Body of pancreas (tissue), 4 donors: ENCODE data around the gene EML6. TPM values are rescaled to one million over a fixed set of nuclear protein-coding genes. Genes with fewer than 3 reads are reported as not detected.

Source experiments
- ATAC-seq: fragments of 150-250 bp; one replicate; pipeline ENCODE4 v1.9.1; 2016
- DNase-seq, 4 donors: peaks; one replicate each; pipeline ENCODE4 v3.0.0-alpha.2; 2019
- H3K27ac ChIP-seq, 4 donors: fragments of 200-600 bp; sonication (generic); 1 replicate in 3 of 4; 2 replicates in 1 of 4; pipeline versions ENCODE4 v1.5.1 to v1.6.1; 2016 to 2019; ENCODE audit warnings: mild to moderate bottlenecking in 1 of 4, mixed read lengths in 1 of 4, moderate library complexity in 1 of 4
- H3K27me3 ChIP-seq, 2 donors: fragments of 200-600 bp; sonication (generic); one replicate each; pipeline ENCODE4 v1.6.0; 2016; ENCODE audit warnings: mild to moderate bottlenecking in 1 of 2
- H3K36me3 ChIP-seq, 2 donors: fragments of 200-600 bp; sonication (generic); replicated peaks in 1 of 2; 2 replicates each; pipeline ENCODE4 v1.5.1; 2016; ENCODE audit warnings: low read depth in 2 of 2; ENCODE audit not compliant: insufficient read depth in 1 of 2
- H3K4me1 ChIP-seq: fragments of 200-600 bp; sonication (generic); one replicate; pipeline ENCODE4 v1.6.0; 2016
- H3K4me3 ChIP-seq, 2 donors: fragments of 200-600 bp; sonication (generic); 1 replicate in 1 of 2; 2 replicates in 1 of 2; pipeline ENCODE4 v1.5.1; 2016 to 2019
- H3K9me3 ChIP-seq, 3 donors: fragments of 200-600 bp; sonication (generic); 1 replicate in 2 of 3; 2 replicates in 1 of 3; pipeline ENCODE4 v1.5.1; 2016
- POLR2A ChIP-seq, 3 donors: fragments of 450-650 bp; IDR thresholded peaks; one replicate each; pipeline ENCODE4 v1.6.1; 2016; ENCODE audit warnings: antibody characterized with exemption in 3 of 3, mild to moderate bottlenecking in 2 of 3
- WGBS, 2 donors: methylation state at CpG; one replicate each; pipeline ENCODE4 v1.1.5; 2017; 5-methylcytosine and 5-hydroxymethylcytosine counted together
- intact Hi-C: fragments of 100-400 bp; cut with DNase I; formaldehyde crosslinking; loops from one replicate; pipeline ENCODE4 v1.15.1; 2023
- total RNA-seq, 2 donors: library from RNA; depleted of rRNA; stranded (reverse); fragments of >200 nt; gene quantifications; one replicate each; pipeline ENCODE4 v1.1.0, GENCODE V29; 2016
- TF ChIP-seq, protein P1 (sequence below), 7 experiments: fragments of 450-650 bp in 4 of 7; fragments of 200-600 bp in 3 of 7; sonication (generic) in 3 of 7; IDR thresholded peaks; one replicate each; pipeline ENCODE4 v1.5.1; 2016 to 2019; ENCODE audit warnings: antibody characterized with exemption in 7 of 7

The EML6 gene
- total RNA-seq, 2 donors from 2014 or later, result 2.3 to 2.6 TPM

DNA sequence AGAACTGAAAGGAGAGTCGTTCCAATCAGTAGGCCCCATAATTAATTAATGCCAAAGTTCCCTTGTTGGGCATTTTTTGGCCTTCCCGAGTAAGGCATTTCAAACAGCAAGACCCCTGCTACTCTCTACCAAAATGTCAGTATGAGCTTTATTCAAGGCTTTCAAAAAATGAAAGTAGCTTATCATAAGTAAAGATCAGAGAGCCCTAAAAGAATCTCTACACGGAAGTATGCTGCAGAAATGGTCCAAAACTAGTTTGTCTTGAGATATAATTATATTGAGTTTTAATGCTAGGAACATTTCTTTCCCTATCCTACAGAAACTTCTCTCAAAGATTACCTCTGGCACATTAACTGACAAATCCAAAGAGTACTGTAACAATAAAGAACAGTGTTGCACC is 282.8 kb downstream of the EML6 start:
- DNase-seq (no peak), ATAC-seq (no peak)
- no peak for TF ChIP-seq POLR2A (IDR thresholded peaks at IDR 0.05)
- TF ChIP-seq, protein P1, sequence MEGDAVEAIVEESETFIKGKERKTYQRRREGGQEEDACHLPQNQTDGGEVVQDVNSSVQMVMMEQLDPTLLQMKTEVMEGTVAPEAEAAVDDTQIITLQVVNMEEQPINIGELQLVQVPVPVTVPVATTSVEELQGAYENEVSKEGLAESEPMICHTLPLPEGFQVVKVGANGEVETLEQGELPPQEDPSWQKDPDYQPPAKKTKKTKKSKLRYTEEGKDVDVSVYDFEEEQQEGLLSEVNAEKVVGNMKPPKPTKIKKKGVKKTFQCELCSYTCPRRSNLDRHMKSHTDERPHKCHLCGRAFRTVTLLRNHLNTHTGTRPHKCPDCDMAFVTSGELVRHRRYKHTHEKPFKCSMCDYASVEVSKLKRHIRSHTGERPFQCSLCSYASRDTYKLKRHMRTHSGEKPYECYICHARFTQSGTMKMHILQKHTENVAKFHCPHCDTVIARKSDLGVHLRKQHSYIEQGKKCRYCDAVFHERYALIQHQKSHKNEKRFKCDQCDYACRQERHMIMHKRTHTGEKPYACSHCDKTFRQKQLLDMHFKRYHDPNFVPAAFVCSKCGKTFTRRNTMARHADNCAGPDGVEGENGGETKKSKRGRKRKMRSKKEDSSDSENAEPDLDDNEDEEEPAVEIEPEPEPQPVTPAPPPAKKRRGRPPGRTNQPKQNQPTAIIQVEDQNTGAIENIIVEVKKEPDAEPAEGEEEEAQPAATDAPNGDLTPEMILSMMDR (IDR thresholded peaks at IDR 0.05), result no peak
- H3K4me3 ChIP-seq, result no peak overlapping the region
- no peaks in the 10 kb centered on the region for H3K9me3 ChIP-seq
- peaks cover 71% of the 10 kb centered on the region for H3K4me1 ChIP-seq
- H3K27me3 ChIP-seq, result no peaks in the 10 kb centered on the region
- WGBS, 2 donors, result 26 to 27% methylated on average over 3 of the region's 3 CpGs
- no peaks in the 10 kb centered on the region for H3K36me3 ChIP-seq
- intact Hi-C loops, result no loop called here
- H3K27ac ChIP-seq, result peak overlapping the region in 3 of 4 donors; percentile 19 to 75 (median 44)

DNA sequence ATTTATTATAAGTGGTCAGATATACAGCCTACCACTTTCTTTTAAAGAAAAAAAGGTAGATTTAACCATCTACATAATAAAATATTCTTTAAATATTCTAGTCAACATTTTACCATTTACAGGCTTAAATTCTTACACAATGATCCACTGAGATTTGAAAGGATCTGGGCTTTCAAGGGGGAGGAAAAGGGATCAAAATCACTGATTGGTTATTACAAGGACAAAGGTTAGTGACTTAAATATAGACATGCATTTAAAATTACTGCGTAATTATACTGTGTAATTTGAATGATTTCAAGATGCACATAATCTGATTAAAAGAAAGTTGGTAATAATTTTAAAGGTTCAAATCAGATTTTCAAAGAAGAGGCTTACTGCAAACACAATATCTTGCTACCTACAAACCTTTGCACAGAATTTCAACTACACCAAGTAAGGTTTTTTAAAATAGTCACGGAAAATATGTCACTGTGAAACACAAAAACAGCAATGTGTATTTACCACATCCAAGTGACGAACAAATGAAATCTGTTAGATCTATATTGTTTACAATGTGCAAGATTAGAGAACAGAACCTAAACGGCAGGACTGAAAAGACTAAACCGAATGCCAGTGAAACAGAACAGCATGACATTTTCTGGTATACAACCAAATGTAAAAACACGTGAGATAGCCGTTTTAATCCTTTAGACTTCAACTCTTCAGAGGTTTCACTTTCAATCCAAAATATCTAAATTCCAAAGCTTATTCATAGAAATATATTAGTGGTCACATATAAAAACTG is 286.0 kb downstream of the EML6 start:
- H3K27me3 ChIP-seq, result no peaks in the 10 kb centered on the region
- H3K36me3 ChIP-seq, result no peaks in the 10 kb centered on the region
- peak overlapping the region in 1 of 2 donors; percentile 0 for H3K4me3 ChIP-seq
- ATAC-seq (no peak), DNase-seq (no peak)
- WGBS, 2 donors, result 2 to 4% methylated on average over 7 of the region's 7 CpGs
- peaks cover 72% of the 10 kb centered on the region for H3K4me1 ChIP-seq
- peak overlapping the region; percentile 5 to 76 (median 75) for H3K27ac ChIP-seq
- TF ChIP-seq, protein P1 (IDR thresholded peaks at IDR 0.05), result no peak
- no peak for TF ChIP-seq POLR2A (IDR thresholded peaks at IDR 0.05)
- no peaks in the 10 kb centered on the region for H3K9me3 ChIP-seq
- intact Hi-C loops, result no loop called here

DNA sequence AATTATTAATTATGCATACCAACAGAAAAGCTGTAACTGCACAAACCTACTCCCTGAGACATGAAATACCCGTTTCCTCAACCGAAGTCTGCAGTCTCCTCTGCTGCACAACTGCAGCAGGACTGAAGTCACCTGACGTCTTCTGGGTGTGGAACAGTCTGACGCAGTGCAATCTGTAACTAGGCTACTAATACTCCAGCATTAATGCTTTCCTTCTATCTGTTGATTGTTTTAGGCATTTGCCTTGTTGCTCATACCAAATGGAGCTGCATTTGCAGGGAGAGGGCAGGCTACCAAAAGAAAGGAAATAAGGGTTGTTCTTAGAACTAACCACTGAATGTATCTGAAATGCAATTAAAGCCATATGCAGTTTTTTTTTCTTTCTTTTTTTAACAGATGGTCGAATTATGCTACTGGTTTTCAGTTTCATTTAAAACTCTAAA is 286.7 kb downstream of the EML6 start:
- WGBS, 2 donors, result 0 to 1% methylated on average over 5 of the region's 5 CpGs
- peak; percentile 69 to 87 (median 79) for DNase-seq
- Histone ChIP-seq H3K9me3 (no peaks in the 10 kb centered on the region), H3K4me3 (peak overlapping the region in 1 of 2 donors; percentile 0), H3K36me3 (no peaks in the 10 kb centered on the region), H3K27ac (peak overlapping the region; percentile 5 to 76 (median 75)), H3K4me1 (peaks cover 71% of the 10 kb centered on the region), H3K27me3 (no peaks in the 10 kb centered on the region)
- TF ChIP-seq POLR2A (IDR thresholded peaks at IDR 0.05), result peak in 2 of 3 donors; percentile 78 to 81
- TF ChIP-seq, protein P1 (IDR thresholded peaks at IDR 0.05), result no peak
- intact Hi-C loops, result no loop called here
- ATAC-seq, result peak; percentile 88

DNA sequence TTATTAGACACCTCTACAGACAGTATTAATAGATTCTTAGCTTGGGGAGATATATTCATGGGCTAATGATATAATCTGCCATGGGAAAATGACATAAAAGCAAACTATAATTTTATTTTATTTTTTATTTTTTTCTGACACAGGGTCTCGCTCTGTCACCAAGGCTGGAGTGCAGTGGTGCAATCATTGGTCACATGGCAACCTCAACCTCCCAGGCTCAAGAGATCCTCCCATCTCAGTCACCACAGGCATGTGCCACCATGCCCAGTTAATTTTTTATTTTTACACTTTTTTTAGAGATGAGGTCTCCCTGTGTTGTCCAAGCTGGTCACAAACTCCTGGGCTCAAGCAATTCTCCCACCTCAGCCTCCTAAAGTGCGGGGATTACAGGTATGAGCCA is 287.5 kb downstream of the EML6 start:
- Histone ChIP-seq H3K9me3 (no peaks in the 10 kb centered on the region), H3K4me1 (peaks cover 74% of the 10 kb centered on the region), H3K27ac (peak overlapping the region; percentile 5 to 76 (median 75)), H3K4me3 (no peak overlapping the region), H3K27me3 (no peaks in the 10 kb centered on the region), H3K36me3 (no peaks in the 10 kb centered on the region)
- ATAC-seq, result peak; percentile 57
- TF ChIP-seq, protein P1 (IDR thresholded peaks at IDR 0.05), result no peak
- no peak for TF ChIP-seq POLR2A (IDR thresholded peaks at IDR 0.05)
- WGBS, 2 donors, result 40 to 57% methylated on average over 2 of the region's 2 CpGs
- DNase-seq, result peak; percentile 29 to 70 (median 55)
- intact Hi-C loops, result no loop called here
